HepG2 (cell line): ENCODE data around the gene TTK. TPM values are rescaled to one million over a fixed set of nuclear protein-coding genes. Genes with fewer than 3 reads are reported as not detected.

Source experiments
- DMAP1 ChIP-seq: IDR thresholded peaks from 2 replicates; pipeline ENCODE4 v1.6.1; 2016
- GATAD1 ChIP-seq: IDR thresholded peaks from 2 replicates; pipeline ENCODE4 v1.6.1; 2016; ENCODE audit warnings: missing genetic modification reagents, missing compliant biosample characterization
- HDAC1 ChIP-seq: sonication (generic); formaldehyde crosslinking; IDR thresholded peaks from 2 replicates; pipeline ENCODE4 v1.5.1; 2020; ENCODE audit warnings: mild to moderate bottlenecking, missing genetic modification reagents
- ISX ChIP-seq: sonication (generic); formaldehyde crosslinking; conservative IDR thresholded peaks from 2 replicates; pipeline ENCODE4 v1.5.0; 2020; ENCODE audit warnings: missing genetic modification reagents
- KAT2B ChIP-seq: fragments of 150-350 bp; IDR thresholded peaks from 2 replicates; pipeline ENCODE4 v1.6.1; 2014; ENCODE audit warnings: low read depth, low read length, borderline replicate concordance
- NCOA2 ChIP-seq: sonication (generic); formaldehyde crosslinking; IDR thresholded peaks from 2 replicates; pipeline ENCODE4 v1.8.0; 2022; ENCODE audit warnings: inconsistent platforms
- NFIC ChIP-seq: IDR thresholded peaks from 2 replicates; pipeline ENCODE4 v1.6.1; 2012; ENCODE audit warnings: mild to moderate bottlenecking, low read length, inconsistent platforms
- PHF5A ChIP-seq: IDR thresholded peaks from one replicate; pipeline ENCODE4 v1.6.1; 2018; ENCODE audit warnings: low read depth, missing genetic modification reagents; ENCODE audit not compliant: unreplicated experiment
- PITX1 ChIP-seq: sonication (generic); formaldehyde crosslinking; IDR thresholded peaks from 2 replicates; pipeline ENCODE4 v1.5.1; 2020; ENCODE audit warnings: mild to moderate bottlenecking, missing genetic modification reagents
- RORA ChIP-seq: sonication (generic); formaldehyde crosslinking; IDR thresholded peaks from 2 replicates; pipeline ENCODE4 v1.5.0; 2020; ENCODE audit warnings: mild to moderate bottlenecking, missing genetic modification reagents, moderate library complexity
- SOX6 ChIP-seq, 2 experiments: fragments of 450-650 bp in 1 of 2; sonication (generic) in 1 of 2; formaldehyde crosslinking in 1 of 2; IDR thresholded peaks; 2 replicates each; pipeline versions ENCODE4 v1.4.0 to v1.6.1; 2017 to 2020; ENCODE audit warnings: antibody characterized with exemption in 1 of 2, mild to moderate bottlenecking in 1 of 2, missing genetic modification reagents in 1 of 2
- SRSF1 ChIP-seq: fragments of 200-400 bp; formaldehyde crosslinking; optimal IDR thresholded peaks from 2 replicates; pipeline ENCODE3; 2017; ENCODE audit warnings: mild to moderate bottlenecking, low read depth, low read length, moderate library complexity
- THAP9 ChIP-seq: sonication (generic); formaldehyde crosslinking; IDR thresholded peaks from 2 replicates; pipeline ENCODE4; 2020; ENCODE audit warnings: missing genetic modification reagents, mild to moderate bottlenecking, borderline replicate concordance
- ZBTB2 ChIP-seq: sonication (generic); formaldehyde crosslinking; IDR thresholded peaks from 2 replicates; pipeline ENCODE4 v1.8.0; 2022; ENCODE audit warnings: low read depth, missing genetic modification reagents
- ZFY ChIP-seq: sonication (generic); formaldehyde crosslinking; IDR thresholded peaks from 2 replicates; pipeline ENCODE4 v1.4.0; 2020; ENCODE audit warnings: missing genetic modification reagents
- ZNF225 ChIP-seq: sonication (generic); formaldehyde crosslinking; IDR thresholded peaks from 2 replicates; pipeline ENCODE4 v1.4.0; 2020; ENCODE audit warnings: mild to moderate bottlenecking, missing genetic modification reagents
- ZNF589 ChIP-seq: sonication (generic); formaldehyde crosslinking; conservative IDR thresholded peaks from 2 replicates; pipeline ENCODE4 v1.8.0; 2022; ENCODE audit warnings: mild to moderate bottlenecking, moderate library complexity, missing genetic modification reagents
- ZNF709 ChIP-seq: sonication (generic); formaldehyde crosslinking; IDR thresholded peaks from 2 replicates; pipeline ENCODE4 v1.5.0; 2020; ENCODE audit warnings: mild to moderate bottlenecking, missing genetic modification reagents
- ZNF768 ChIP-seq: sonication (generic); formaldehyde crosslinking; IDR thresholded peaks from 2 replicates; pipeline ENCODE4 v1.4.0; 2020; ENCODE audit warnings: missing genetic modification reagents
- ZNF770 ChIP-seq: sonication (generic); formaldehyde crosslinking; IDR thresholded peaks from 2 replicates; pipeline ENCODE4 v1.5.0; 2020; ENCODE audit warnings: mild to moderate bottlenecking, missing genetic modification reagents
- polyA plus RNA-seq, 8 experiments: library from polyadenylated mRNA; depleted of rRNA in 3 of 8; stranded (reverse) in 7 of 8; unstranded in 1 of 8; fragments of >200 nt; fragmentation: Illumina TruSeq in 4 of 8; extraction: Trizol in 4 of 8; gene quantifications; 2 replicates each; pipeline versions ENCODE4 v1.2.1 to v1.2.3, GENCODE V29; 2011 to 2016; ENCODE audit warnings: low read depth in 4 of 8, missing spikeins in 1 of 8, mixed read lengths in 1 of 8; ENCODE audit not compliant: insufficient read depth in 1 of 8
- total RNA-seq, 5 experiments: library from RNA; depleted of rRNA; stranded (reverse); fragments of >200 nt; fragmentation: Illumina TruSeq; extraction: Trizol; gene quantifications; 2 replicates each; pipeline ENCODE4 v1.2.3, GENCODE V29; 2016; ENCODE audit warnings: low read depth in 1 of 5
- TF ChIP-seq, protein P1 (sequence below), 2 experiments: sonication (generic) in 1 of 2; formaldehyde crosslinking in 1 of 2; IDR thresholded peaks; 2 replicates each; pipeline versions ENCODE4 v1.5.1 to v1.6.1; 2011 to 2020; ENCODE audit warnings: borderline replicate concordance in 1 of 2, low read depth in 1 of 2, low read length in 1 of 2, mild to moderate bottlenecking in 1 of 2, missing genetic modification reagents in 1 of 2, moderate library complexity in 1 of 2

TTK gene
- total and polyA plus RNA-seq, 2 of the 13 experiments (the other 11 are each of a cell fraction or from before 2014, with no cell fraction given) = 8.6 to 33.2 TPM

DNA sequence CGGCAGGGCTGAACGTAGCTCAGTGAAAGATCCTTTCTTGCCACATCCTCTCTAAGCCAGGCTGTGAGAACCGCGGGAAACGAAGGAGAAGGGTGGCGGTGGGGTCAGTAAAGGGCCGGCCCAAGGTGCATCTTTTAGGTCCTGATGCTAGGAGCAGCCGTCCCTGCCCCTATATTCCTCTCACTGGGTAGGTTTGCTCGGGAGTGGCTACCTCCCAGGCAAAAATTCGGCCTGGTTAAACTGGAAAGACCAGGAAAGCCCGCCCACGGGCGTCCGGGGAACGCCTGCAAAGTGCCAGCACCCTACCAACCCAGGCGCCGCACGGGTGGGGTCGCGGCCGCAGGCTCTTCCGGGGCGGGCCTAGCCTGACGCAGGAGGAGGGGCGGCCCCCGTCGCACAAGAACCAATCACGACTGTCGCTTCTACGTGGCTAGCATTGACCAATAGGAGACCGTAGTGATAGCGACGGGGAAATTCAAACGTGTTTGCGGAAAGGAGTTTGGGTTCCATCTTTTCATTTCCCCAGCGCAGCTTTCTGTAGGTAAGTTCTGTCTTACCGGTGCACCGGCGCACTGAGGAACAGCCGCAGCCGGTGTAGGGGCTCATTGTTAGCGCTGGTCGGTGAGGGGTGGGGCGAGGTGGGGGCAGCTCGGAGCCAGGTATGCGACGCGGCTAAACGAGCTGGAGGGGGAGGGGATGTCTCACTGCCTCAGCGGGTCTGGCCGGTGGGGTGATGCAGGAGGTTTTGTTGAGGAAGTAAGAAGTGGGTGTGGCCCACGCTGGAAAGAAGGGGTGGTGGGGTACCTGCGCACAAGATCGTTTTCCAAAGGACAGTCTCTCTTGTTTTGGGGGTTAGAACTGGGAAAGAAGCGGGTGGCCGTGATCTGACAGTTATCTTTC is at the start of gene TTK (continued):
- TF ChIP-seq THAP9 (CRISPR knock-in tag) = peak; percentile 51; the same call in 1 of the 2 replicates
- TF ChIP-seq ZNF770 (CRISPR knock-in tag) = no peak
- TF ChIP-seq ZNF709 = no peak
- TF ChIP-seq ZFY (CRISPR knock-in tag) = peak; percentile 77; the same call in 1 of the 2 replicates
- peak; percentile 57; the same call in 1 of the 2 replicates for TF ChIP-seq DMAP1 (CRISPR knock-in tag)
- no peak for TF ChIP-seq ZBTB2 (CRISPR knock-in tag)
- TF ChIP-seq SOX6 (IDR thresholded peaks at IDR 0.05) = no peak
- TF ChIP-seq SOX6 (CRISPR knock-in tag; IDR thresholded peaks at IDR 0.05) = peak; percentile 57
- TF ChIP-seq NFIC = no peak
- no peak for TF ChIP-seq ZNF589 (CRISPR knock-in tag)
- no peak for TF ChIP-seq PHF5A
- TF ChIP-seq NCOA2 (CRISPR knock-in tag) = no peak
- no peak for TF ChIP-seq ZNF225
- TF ChIP-seq PITX1 (CRISPR knock-in tag) = no peak
- TF ChIP-seq ISX (CRISPR knock-in tag) = no peak
- TF ChIP-seq HDAC1 (CRISPR knock-in tag) = peak; percentile 99
- no peak for TF ChIP-seq ZNF768 (CRISPR knock-in tag)
- TF ChIP-seq KAT2B = no peak
- no peak for TF ChIP-seq RORA (CRISPR knock-in tag)
- no peak for TF ChIP-seq SRSF1
- TF ChIP-seq GATAD1 (CRISPR knock-in tag) = peak; percentile 92
- TF ChIP-seq, protein P1, sequence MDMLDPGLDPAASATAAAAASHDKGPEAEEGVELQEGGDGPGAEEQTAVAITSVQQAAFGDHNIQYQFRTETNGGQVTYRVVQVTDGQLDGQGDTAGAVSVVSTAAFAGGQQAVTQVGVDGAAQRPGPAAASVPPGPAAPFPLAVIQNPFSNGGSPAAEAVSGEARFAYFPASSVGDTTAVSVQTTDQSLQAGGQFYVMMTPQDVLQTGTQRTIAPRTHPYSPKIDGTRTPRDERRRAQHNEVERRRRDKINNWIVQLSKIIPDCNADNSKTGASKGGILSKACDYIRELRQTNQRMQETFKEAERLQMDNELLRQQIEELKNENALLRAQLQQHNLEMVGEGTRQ (IDR thresholded peaks at IDR 0.05; ENCODE audit: low read depth, low read length) = no peak
- TF ChIP-seq, protein P1 (CRISPR knock-in tag; IDR thresholded peaks at IDR 0.05; ENCODE audit: borderline replicate concordance) = no peak
